IMR-90 (cell line): ENCODE data around the gene HES1. TPM values are rescaled to one million over a fixed set of nuclear protein-coding genes. Genes with fewer than 3 reads are reported as not detected.

Experiments used
- ATAC-seq: fragments of 200-7000 bp; cut with Tn5 transposase; 2 replicates; pipeline ENCODE4 v1.9.1; 2020; ENCODE audit warnings: low read depth, mild to moderate bottlenecking, moderate library complexity
- BruUV-seq: library from RNA; stranded (reverse); fragments of 400-500 nt; replicated peaks from 2 replicates; lab custom pipeline; 2021; lab: Mats Ljungman, UMichigan
- CTCF ChIA-PET: fragments of 300-600 bp; formaldehyde crosslinking; extraction: SDS; loops from one replicate; lab custom pipeline; 2021; ENCODE audit warnings: antibody characterized with exemption; lab: Yijun Ruan, JAX
- POLR2A ChIA-PET: fragments of 300-600 bp; sonication (Branson Sonifier 250); formaldehyde crosslinking; loops from one replicate; lab custom pipeline; 2022; ENCODE audit warnings: antibody characterized with exemption; ENCODE audit not compliant: unreplicated experiment; lab: Charles Lee
- DNase-seq: peaks from one replicate; pipeline ENCODE4 v3.0.0; 2013
- H2AFZ ChIP-seq: replicated peaks from 2 replicates; pipeline ENCODE3; 2013; ENCODE audit warnings: low read length, mild to moderate bottlenecking; ENCODE audit not compliant: poor library complexity
- H2AK5ac ChIP-seq: 2 replicates; pipeline ENCODE4 v1.6.1; 2013; ENCODE audit warnings: low read depth, low read length, inconsistent platforms
- H2AK9ac ChIP-seq: replicated peaks from 2 replicates; pipeline ENCODE3; 2013; ENCODE audit warnings: mild to moderate bottlenecking, low read depth, low read length, moderate library complexity; ENCODE audit not compliant: poor library complexity
- H2BK120ac ChIP-seq: 2 replicates; pipeline ENCODE4 v1.6.1; 2013; ENCODE audit warnings: low read depth, low read length, inconsistent platforms
- H2BK15ac ChIP-seq: 3 replicates; pipeline ENCODE4 v1.6.1; 2013; ENCODE audit warnings: low read depth, low read length, inconsistent platforms
- H2BK20ac ChIP-seq: 2 replicates; pipeline ENCODE4 v1.6.1; 2013; ENCODE audit warnings: low read depth, mild to moderate bottlenecking, inconsistent platforms, low read length, moderate library complexity
- H2BK5ac ChIP-seq: 2 replicates; pipeline ENCODE4 v1.6.1; 2013; ENCODE audit warnings: mild to moderate bottlenecking, low read depth, low read length, inconsistent platforms; ENCODE audit not compliant: poor library complexity, severe bottlenecking
- H3K14ac ChIP-seq: replicated peaks from 2 replicates; pipeline ENCODE4 v1.6.1; 2013; ENCODE audit warnings: low read depth, low read length, inconsistent platforms
- H3K18ac ChIP-seq: 2 replicates; pipeline ENCODE4 v1.6.1; 2013; ENCODE audit warnings: low read depth, low read length, control low read depth
- H3K23ac ChIP-seq: 2 replicates; pipeline ENCODE4 v1.6.1; 2013; ENCODE audit warnings: low read depth, low read length, inconsistent platforms
- H3K27ac ChIP-seq: 2 replicates; pipeline ENCODE4 v1.5.1; 2013; ENCODE audit warnings: mild to moderate bottlenecking, control low read depth, low read length; ENCODE audit not compliant: insufficient read depth
- H3K27me3 ChIP-seq: 2 replicates; pipeline ENCODE4 v1.6.1; 2013; ENCODE audit warnings: low read length; ENCODE audit not compliant: control insufficient read depth, insufficient read depth
- H3K36me3 ChIP-seq: 2 replicates; pipeline ENCODE4 v1.6.1; 2013; ENCODE audit warnings: low read length, mixed read lengths; ENCODE audit not compliant: control insufficient read depth, insufficient read depth
- H3K4ac ChIP-seq: 2 replicates; pipeline ENCODE4 v1.6.1; 2013; ENCODE audit warnings: low read depth, low read length, inconsistent platforms
- H3K4me1 ChIP-seq: 2 replicates; pipeline ENCODE4 v1.6.1; 2013; ENCODE audit warnings: low read length, mixed read lengths; ENCODE audit not compliant: control insufficient read depth, insufficient read depth
- H3K4me2 ChIP-seq: 2 replicates; pipeline ENCODE4 v1.6.1; 2013; ENCODE audit warnings: low read depth, mild to moderate bottlenecking, control low read depth, low read length, moderate library complexity
- H3K4me3 ChIP-seq: 2 replicates; pipeline ENCODE4 v1.5.1; 2013; ENCODE audit warnings: low read depth, mild to moderate bottlenecking, control low read depth, low read length, moderate library complexity; ENCODE audit not compliant: insufficient read depth
- H3K56ac ChIP-seq: 2 replicates; pipeline ENCODE4 v1.6.1; 2013; ENCODE audit warnings: low read length, inconsistent platforms; ENCODE audit not compliant: insufficient read depth; ENCODE audit errors: extremely low read depth
- H3K79me1 ChIP-seq, 2 experiments: 2 replicates each; pipeline ENCODE4 v1.6.1; 2013; ENCODE audit warnings: low read length in 2 of 2, inconsistent platforms in 1 of 2, low read depth in 1 of 2
- H3K9ac ChIP-seq: 2 replicates; pipeline ENCODE4 v1.6.1; 2013; ENCODE audit warnings: low read depth, low read length, control low read depth
- H3K9me1 ChIP-seq: 2 replicates; pipeline ENCODE4 v1.6.1; 2013; ENCODE audit warnings: low read length, inconsistent platforms; ENCODE audit not compliant: insufficient read depth
- H3K9me3 ChIP-seq: 2 replicates; pipeline ENCODE4 v1.6.1; 2013; ENCODE audit warnings: low read length; ENCODE audit not compliant: control insufficient read depth, insufficient read depth
- H4K20me1 ChIP-seq: 2 replicates; pipeline ENCODE4 v1.6.1; 2013; ENCODE audit warnings: low read length, inconsistent platforms; ENCODE audit not compliant: insufficient read depth
- H4K5ac ChIP-seq: 2 replicates; pipeline ENCODE4 v1.6.1; 2013; ENCODE audit warnings: mild to moderate bottlenecking, low read depth, low read length, control low read depth
- H4K8ac ChIP-seq, 2 experiments: 2 replicates each; pipeline ENCODE4 v1.6.1; 2013; ENCODE audit warnings: low read depth in 2 of 2, low read length in 2 of 2, control low read depth in 1 of 2, inconsistent platforms in 1 of 2
- H4K91ac ChIP-seq: 2 replicates; pipeline ENCODE4 v1.6.1; 2013; ENCODE audit warnings: low read depth, low read length, inconsistent platforms; ENCODE audit not compliant: insufficient read depth
- BHLHE40 ChIP-seq: fragments of 150-350 bp; IDR thresholded peaks from 2 replicates; pipeline ENCODE4 v1.6.1; 2016; ENCODE audit warnings: mild to moderate bottlenecking, low read depth, low read length
- CEBPB ChIP-seq: IDR thresholded peaks from 2 replicates; pipeline ENCODE4 v1.6.1; 2012; ENCODE audit warnings: low read depth, low read length, improper control_type of control experiment
- ELK1 ChIP-seq: fragments of 150-350 bp; IDR thresholded peaks from 2 replicates; pipeline ENCODE4 v1.6.1; 2016; ENCODE audit warnings: low read depth, mild to moderate bottlenecking, low read length, moderate library complexity, borderline replicate concordance
- FOS ChIP-seq: fragments of 150-350 bp; IDR thresholded peaks from 2 replicates; pipeline ENCODE4 v1.6.1; 2016; ENCODE audit warnings: low read depth, low read length
- MAFK ChIP-seq: IDR thresholded peaks from 2 replicates; pipeline ENCODE4 v1.6.1; 2012; ENCODE audit warnings: low read depth, low read length, improper control_type of control experiment
- MAZ ChIP-seq: IDR thresholded peaks from 2 replicates; pipeline ENCODE4 v1.6.1; 2012; ENCODE audit warnings: low read depth, mild to moderate bottlenecking, low read length, improper control_type of control experiment, moderate library complexity, borderline replicate concordance
- MXI1 ChIP-seq: IDR thresholded peaks from 2 replicates; pipeline ENCODE4 v1.6.1; 2012; ENCODE audit warnings: low read depth, mild to moderate bottlenecking, low read length, moderate library complexity, borderline replicate concordance
- NFE2L2 ChIP-seq: fragments of 150-350 bp; IDR thresholded peaks from 2 replicates; pipeline ENCODE4 v1.6.1; 2016; ENCODE audit warnings: low read depth, mild to moderate bottlenecking, low read length
- RAD21 ChIP-seq: IDR thresholded peaks from 2 replicates; pipeline ENCODE4 v1.6.1; 2012; ENCODE audit warnings: low read length, improper control_type of control experiment
- WGBS, 2 experiments: methylation state at CpG; one replicate each; pipeline versions ENCODE4 v1.1.5 to v1.1.7; 2013; ENCODE audit warnings: missing lambda C conversion rate in 2 of 2; ENCODE audit not compliant: insufficient read length in 1 of 2; ENCODE audit errors: extremely low coverage in 2 of 2; 5-methylcytosine and 5-hydroxymethylcytosine counted together
- dilution Hi-C: fragments of 300-500 bp; cut with HindIII; formaldehyde crosslinking; loops from one replicate; pipeline ENCODE4 v1.14.3; 2018; ENCODE audit warnings: low sequenced_read_pairs; ENCODE audit not compliant: unreplicated experiment
- in situ Hi-C: fragments of 300-500 bp; cut with MboI; formaldehyde crosslinking; loops from 3 replicates; pipeline ENCODE4 v1.14.3; 2019; ENCODE audit warnings: low sequenced_read_pairs, inconsistent platforms, mixed read lengths
- intact Hi-C: fragments of 100-400 bp; cut with micrococcal nuclease; formaldehyde crosslinking; loops from 2 replicates; pipeline ENCODE4 v1.10.0; 2022
- polyA plus RNA-seq, 3 experiments: library from polyadenylated mRNA; depleted of rRNA; stranded (reverse); fragments of >200 nt; gene quantifications; 2 replicates each; pipeline ENCODE4 v1.2.3, GENCODE V29; 2012; ENCODE audit warnings: low replicate concordance in 1 of 3
- total RNA-seq: library from RNA; depleted of rRNA; stranded (reverse); fragments of >200 nt; gene quantifications from 2 replicates; pipeline ENCODE4 v1.2.3, GENCODE V29; 2012

HES1 gene
- total and polyA plus RNA-seq, 2 of the 4 experiments (the other 2 are of a cell fraction) = 3.6 to 6.7 TPM

DNA sequence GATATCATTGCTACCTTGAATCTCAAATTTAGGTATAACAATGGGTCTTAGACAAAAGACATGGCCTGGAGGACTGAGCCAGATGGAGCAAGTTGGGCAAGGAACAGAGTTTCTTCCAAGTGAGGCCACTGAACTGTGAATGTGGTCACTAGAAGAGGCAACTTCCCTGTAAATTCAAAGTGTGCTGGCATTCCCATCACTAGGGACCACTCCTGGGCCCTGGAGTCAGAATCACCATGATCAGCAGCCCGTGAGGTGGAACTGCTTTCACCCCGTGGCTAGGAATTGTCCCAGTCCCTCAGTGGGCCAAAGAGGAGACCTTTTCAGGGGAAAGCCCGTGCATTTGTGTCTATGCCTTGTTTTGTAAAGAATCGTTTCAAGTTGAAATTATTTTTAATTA is 47.3 kb downstream of the HES1 start:
- H4K20me1 ChIP-seq = no peaks in the 10 kb centered on the region
- no peak overlapping the region for H3K27ac ChIP-seq
- no peaks in the 10 kb centered on the region for H3K79me1 ChIP-seq
- H3K36me3 ChIP-seq = no peaks in the 10 kb centered on the region
- no peak overlapping the region for H3K4ac ChIP-seq
- no TSS peak for BruUV-seq
- no peak overlapping the region for H3K18ac ChIP-seq
- H4K5ac ChIP-seq = no peak overlapping the region
- no peak overlapping the region for H4K91ac ChIP-seq
- DNase-seq (no peak), ATAC-seq (no peak)
- H2BK120ac ChIP-seq = no peak overlapping the region
- CTCF ChIA-PET = no interaction called here
- in situ Hi-C loops (no loop called here), dilution Hi-C loops (no loop called here), intact Hi-C loops (no loop called here)
- POLR2A ChIA-PET = no interaction called here
- H3K4me2 ChIP-seq = no peak overlapping the region
- H2BK5ac ChIP-seq = no peak overlapping the region
- no peak overlapping the region for H3K14ac ChIP-seq
- H3K4me3 ChIP-seq = no peak overlapping the region
- no peak overlapping the region for H2AK5ac ChIP-seq
- no peaks in the 10 kb centered on the region for H3K9me1 ChIP-seq
- no peak overlapping the region for H3K23ac ChIP-seq
- no CpG with 5 or more reads among the region's 4 CpGs for WGBS, 2 experiments
- H3K9me3 ChIP-seq = no peaks in the 10 kb centered on the region
- no peak overlapping the region for H2AFZ ChIP-seq
- no peak overlapping the region for H4K8ac ChIP-seq
- no peak overlapping the region for H2AK9ac ChIP-seq
- no peak overlapping the region for H2BK20ac ChIP-seq
- no peak for TF ChIP-seq BHLHE40
- TF ChIP-seq ELK1 = no peak
- TF ChIP-seq MXI1 = no peak
- no peak for TF ChIP-seq NFE2L2
- no peak for TF ChIP-seq FOS
- no peak for TF ChIP-seq MAZ
- no peak for TF ChIP-seq CEBPB
- no peak for TF ChIP-seq MAFK
- no peak for TF ChIP-seq RAD21
- peaks cover 25% of the 10 kb centered on the region for H3K27me3 ChIP-seq
- H3K4me1 ChIP-seq = no peaks in the 10 kb centered on the region
- H3K56ac ChIP-seq = no peak overlapping the region
- H2BK15ac ChIP-seq = no peak overlapping the region
- H3K9ac ChIP-seq = no peak overlapping the region
